GM19035 (cell line): ENCODE results near the gene WDFY4.

Experiments
- ATAC-seq: cut with Tn5 transposase; IDR thresholded peaks from one replicate; pipeline ENCODE4 v1.9.1; 2021; ENCODE audit not compliant: unreplicated experiment

The WDFY4 gene

GRCh38 chr10:48705401-48705938 is 20.8 kb downstream of the WDFY4 start:
- ATAC-seq: no peak

- no peak for ATAC-seq
These were observed 22.8 kb downstream of the WDFY4 start for GRCh38 chr10:48707472-48707871.

- ATAC-seq: no peak
These were observed 23.5 kb downstream of the WDFY4 start for GRCh38 chr10:48708144-48708543.

GRCh38 chr10:48710647-48711275 is 26.1 kb downstream of the WDFY4 start:
- ATAC-seq: no peak

- ATAC-seq: no peak
These were observed 27.2 kb downstream of the WDFY4 start for GRCh38 chr10:48711830-48712229.

- ATAC-seq: no peak
These were observed 29.4 kb downstream of the WDFY4 start for GRCh38 chr10:48714088-48714487.

GRCh38 chr10:48716416-48716815 is 31.7 kb downstream of the WDFY4 start:
- ATAC-seq: no peak

GRCh38 chr10:48720611-48721010 is 35.9 kb downstream of the WDFY4 start:
- ATAC-seq: no peak

- ATAC-seq: no peak
These were observed 37.8 kb downstream of the WDFY4 start for GRCh38 chr10:48722153-48723145.

GRCh38 chr10:48724127-48724526 is 39.5 kb downstream of the WDFY4 start:
- ATAC-seq: no peak

GRCh38 chr10:48725708-48726107 is 41.0 kb downstream of the WDFY4 start:
- ATAC-seq: no peak

- ATAC-seq: no peak
These were observed 43.2 kb downstream of the WDFY4 start for GRCh38 chr10:48727866-48728265.

GRCh38 chr10:48729222-48729621 is 44.5 kb downstream of the WDFY4 start:
- ATAC-seq: no peak

- no peak for ATAC-seq
These were observed 45.3 kb downstream of the WDFY4 start for GRCh38 chr10:48729941-48730457.

- no peak for ATAC-seq
These were observed 46.5 kb downstream of the WDFY4 start for GRCh38 chr10:48731141-48731540.

GRCh38 chr10:48731654-48732053 is 47.0 kb downstream of the WDFY4 start:
- no peak for ATAC-seq

- no peak for ATAC-seq
These were observed 48.7 kb downstream of the WDFY4 start for GRCh38 chr10:48733329-48733728.

GRCh38 chr10:48735836-48736390 is 51.2 kb downstream of the WDFY4 start:
- ATAC-seq: no peak

- ATAC-seq: no peak
These were observed 51.9 kb downstream of the WDFY4 start for GRCh38 chr10:48736596-48736995.

GRCh38 chr10:48737886-48738285 is 53.2 kb downstream of the WDFY4 start:
- no peak for ATAC-seq

- ATAC-seq: no peak
These were observed 54.5 kb downstream of the WDFY4 start for GRCh38 chr10:48739170-48739569.
